SIG-M5 treated with dmso at 0.1 percent for 504 hours (cell line): ENCODE results near the gene MAP1LC3B2.
A peak's percentile ranks its signal among the peaks of the same experiment; 100 is the strongest.

Experiments used
- DNase-seq: peaks from one replicate; lab custom pipeline; 2025; ENCODE audit not compliant: unreplicated experiment; lab: John Stamatoyannopoulos, UW

Gene MAP1LC3B2

DNA sequence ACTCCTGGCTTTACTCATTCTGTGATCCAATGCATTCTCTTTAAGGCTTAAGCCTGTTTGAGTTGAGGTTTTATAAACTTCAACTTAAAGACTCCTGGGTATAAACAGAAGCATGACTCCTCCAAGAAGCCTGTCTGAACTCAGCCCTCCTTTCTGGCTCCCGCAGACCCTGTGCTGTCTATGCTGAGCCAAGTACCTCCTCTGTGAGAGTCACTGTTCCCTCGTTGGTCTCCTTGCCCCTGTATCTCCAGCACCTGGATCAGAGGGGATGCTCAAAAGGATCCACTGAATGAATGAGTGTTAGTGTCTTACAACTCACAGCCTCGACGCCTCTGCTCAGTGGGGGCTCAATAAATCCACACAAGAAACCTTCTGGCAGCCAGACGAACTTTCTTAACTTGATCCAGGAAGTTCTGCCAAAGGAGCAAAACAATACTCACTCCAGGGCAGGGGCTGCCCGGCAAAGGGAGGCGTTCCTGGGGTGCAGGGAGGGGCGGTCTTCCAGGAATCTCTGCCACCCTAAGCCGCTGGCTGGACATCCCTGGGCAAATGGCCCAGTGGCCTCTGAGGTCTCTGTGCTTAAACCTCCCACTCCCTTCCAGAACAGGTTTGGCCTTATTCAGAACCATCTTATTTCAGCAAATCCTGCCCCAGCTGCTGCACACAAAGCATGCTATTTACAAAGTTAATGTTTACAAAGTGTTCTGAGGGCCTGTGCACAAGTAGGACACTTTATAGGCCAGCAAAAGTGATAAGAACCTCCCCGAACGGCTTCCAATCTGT lies 32.9 kb downstream of the MAP1LC3B2 start:
- DNase-seq, result peak; percentile 36

DNA sequence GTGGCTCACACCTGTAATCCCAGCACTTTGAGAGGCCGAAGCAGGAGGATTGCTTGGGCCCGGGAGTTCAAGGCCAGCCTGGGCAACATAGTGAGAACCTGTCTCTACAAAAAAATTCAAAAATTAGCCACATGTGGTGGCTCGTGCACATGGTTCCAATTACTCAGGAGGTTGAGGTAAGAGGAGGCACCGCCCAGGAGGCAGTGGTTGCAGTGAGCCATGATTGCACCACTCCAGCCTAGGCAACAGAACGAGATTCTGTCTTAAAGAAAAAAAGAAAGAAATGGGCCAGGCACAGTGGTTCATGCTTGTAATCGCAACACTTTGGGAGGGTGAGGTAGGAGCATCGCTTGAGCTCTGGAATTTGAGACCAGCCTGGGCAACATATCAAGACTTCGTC lies 33.5 kb downstream of the MAP1LC3B2 start:
- peak; percentile 79 for DNase-seq

- peak; percentile 86 for DNase-seq
Measured at GRCh38 chr12:116594325-116595038, 35.3 kb downstream of the MAP1LC3B2 start.

DNA sequence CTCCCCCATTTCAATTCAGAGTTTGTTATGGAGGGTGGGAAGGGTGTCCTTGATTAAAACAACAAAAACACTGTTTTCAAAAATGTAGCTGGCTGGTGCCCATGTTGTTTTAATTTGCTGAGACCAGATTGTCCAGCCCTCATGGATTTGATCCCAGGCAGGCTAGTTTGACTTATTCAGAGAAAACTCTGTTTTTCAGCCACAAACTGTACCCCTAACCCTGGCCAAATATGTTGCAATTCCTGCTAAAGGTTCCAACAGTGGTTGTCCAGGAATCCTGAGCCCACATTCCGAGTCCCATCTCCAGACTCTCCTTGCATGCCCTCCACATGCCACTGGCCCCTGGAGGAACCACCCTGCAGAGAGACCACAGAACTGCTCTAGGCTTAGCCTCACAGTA lies 36.0 kb downstream of the MAP1LC3B2 start:
- DNase-seq, result no peak

- DNase-seq, result no peak
Measured at GRCh38 chr12:116595672-116596071, 36.5 kb downstream of the MAP1LC3B2 start.

- no peak for DNase-seq
Measured at GRCh38 chr12:116597886-116598285, 38.7 kb downstream of the MAP1LC3B2 start.

DNA sequence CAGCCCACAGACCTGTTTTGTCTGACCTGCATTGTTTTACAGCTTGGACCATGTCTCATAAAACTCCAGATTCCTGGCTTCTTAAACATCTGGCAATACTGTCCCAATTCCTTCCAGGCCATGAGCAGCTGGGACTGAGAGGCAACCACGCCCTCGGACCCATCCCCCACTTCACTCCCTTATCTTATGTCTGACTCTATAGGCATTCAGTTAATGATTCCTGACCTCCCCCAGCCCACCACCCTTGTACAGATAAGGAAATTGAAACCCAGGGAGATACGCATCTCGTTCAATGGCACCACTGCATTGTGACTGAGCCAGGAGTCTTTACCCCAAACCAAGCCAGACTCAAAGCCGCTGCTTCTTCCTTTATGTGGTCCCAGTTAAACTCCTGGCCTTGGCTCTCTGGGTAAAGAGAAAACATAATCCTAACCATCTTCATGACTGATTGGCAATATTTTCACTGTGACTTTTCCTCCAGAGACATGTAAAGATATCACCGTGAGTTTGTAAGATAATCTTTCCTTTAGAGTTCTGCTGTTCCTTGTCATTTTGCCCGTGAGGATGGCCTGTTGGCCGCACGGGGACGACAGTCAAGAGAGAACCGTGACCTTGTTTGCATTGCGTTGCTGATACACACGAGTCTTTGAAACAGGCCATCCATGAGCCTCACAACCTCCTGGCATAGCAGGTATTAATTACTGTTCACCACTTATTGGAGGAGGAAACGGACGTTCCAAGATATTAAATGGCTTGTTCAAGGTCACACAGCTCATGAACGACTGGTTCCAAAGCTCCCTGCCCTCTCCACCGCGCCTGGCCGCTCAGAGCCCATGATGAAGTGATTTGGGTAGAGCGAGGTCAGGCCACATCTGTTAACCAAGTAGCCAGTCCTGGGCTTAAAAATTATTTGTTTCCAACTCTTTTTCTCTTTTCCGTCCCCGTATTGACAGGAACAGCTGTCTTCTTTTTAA lies 39.4 kb downstream of the MAP1LC3B2 start:
- DNase-seq, result no peak

GRCh38 chr12:116599285-116600136 lies 40.3 kb downstream of the MAP1LC3B2 start:
- DNase-seq, result peak; percentile 27

GRCh38 chr12:116600959-116601918 lies 42.1 kb downstream of the MAP1LC3B2 start:
- peak; percentile 25 for DNase-seq

DNA sequence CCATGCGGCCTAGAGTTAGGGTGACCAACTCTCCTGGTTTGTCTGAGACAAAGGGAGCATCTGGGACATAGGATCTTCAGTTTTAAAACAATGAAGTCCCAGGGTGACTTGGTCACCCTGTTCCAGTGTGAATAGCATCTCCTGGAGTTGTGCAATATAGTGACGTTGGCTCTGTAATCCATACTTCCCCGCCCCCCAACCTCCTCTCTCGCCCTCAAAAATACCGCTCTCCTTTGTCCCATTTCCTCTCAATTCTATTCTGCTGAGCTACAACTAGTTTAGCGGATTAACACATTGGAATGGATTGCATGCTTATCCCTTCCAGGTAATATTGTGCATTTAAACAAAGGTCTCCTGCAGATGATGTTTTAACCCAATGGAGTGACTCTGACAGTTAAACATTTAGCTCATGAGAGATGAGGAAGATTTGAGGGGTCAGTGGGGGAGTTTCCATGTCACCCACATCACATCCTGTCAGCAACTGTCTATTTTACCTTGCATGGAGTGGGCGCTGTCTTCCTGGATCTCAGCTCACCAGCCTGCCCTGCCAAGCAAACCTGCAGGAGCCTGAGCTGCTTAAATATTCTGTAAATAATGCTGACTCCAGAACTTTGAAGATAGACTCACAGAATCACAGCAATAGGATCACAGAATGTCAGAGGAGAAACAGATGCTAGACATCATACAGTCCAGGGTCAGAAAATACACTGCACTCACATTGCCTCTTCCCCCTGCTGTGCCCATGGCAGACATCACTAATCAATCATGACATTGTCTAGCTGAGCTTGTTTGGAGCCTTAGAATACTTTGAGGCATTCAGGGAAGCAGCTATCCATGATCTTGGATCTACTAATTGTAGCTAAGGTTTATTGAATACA lies 43.0 kb downstream of the MAP1LC3B2 start:
- DNase-seq, result peak; percentile 28

DNA sequence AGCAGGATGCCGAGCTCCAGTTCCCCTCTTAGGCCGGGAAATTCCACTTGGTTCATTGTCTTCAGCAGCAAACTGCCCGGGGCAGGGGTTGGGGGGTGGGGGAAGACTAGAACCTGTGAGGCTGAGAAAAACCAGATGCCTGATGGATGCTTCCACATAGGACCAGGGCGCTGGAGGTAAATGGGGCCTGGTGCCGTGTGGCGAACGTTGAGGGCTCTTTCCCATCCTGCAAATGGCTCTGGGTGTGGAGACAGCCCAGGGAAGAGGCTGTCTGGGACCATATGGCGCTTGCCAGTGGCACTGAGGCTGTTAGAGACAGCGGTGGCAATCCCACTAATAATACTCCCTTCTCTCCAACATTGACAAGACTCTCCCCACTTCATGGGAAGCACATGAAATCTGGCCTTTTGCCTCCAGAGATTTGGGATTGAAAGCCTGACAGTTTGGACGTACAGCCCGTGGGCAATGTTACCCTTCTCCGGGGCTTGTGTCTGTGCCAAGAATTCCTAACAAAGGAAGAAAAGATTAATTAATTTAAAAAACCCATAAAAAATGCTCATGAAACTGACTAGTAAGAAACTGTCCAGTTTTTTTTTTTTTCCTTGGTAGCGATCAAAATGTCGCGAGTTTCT lies 44.5 kb downstream of the MAP1LC3B2 start:
- DNase-seq, result no peak

- DNase-seq, result no peak
Measured at GRCh38 chr12:116604178-116604895, 45.2 kb downstream of the MAP1LC3B2 start.

DNA sequence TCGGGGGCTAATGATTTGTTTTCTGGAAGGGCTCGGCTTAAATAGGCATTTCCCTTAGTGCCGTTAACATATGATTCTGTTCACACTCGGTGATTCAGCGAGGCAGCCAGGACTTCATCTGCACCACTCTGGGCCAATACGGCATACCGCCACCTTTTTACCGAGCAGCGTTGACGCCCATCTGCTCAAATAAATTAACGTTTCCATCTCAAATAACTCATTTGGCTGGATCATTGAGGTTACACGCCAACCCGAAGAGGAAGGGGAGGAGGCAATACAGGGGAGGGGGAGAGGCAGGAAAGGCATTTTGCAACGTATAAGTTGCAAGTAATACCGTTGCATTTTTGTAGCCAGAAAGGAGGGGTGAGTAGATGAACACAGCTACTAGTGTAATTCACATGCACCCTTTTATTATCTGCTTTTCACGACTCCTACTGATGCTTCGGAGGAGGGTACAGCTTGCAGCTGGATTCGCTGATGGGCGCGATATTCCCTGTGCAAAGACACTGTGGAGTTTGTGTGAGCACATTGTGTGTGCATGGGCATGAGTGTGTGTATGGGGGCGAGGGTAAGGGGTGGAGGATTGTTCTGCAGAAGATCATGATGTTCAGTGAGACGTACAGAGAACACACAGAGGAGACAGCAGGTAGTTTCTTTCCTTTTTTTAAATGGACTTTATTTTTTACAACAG lies 45.9 kb downstream of the MAP1LC3B2 start:
- no peak for DNase-seq

DNA sequence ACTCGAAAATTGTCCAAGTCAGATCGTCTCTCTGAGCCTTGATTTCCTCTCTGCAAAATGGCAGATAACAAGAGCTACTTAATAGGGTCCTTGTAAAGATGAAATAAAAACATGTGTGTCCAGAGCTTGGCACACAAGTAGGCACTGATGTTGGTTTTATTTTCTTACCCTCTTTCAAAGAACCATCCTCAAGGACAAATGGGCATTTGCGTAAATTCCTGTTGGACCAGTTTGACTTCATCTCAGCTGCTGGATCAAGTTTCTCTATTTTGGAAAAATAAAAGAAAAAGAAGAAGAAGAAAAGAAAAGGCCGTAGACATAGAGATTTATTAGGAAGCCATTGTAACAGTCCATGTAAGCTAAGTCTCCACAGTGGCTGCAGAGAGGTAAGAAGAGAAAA lies 47.2 kb downstream of the MAP1LC3B2 start:
- DNase-seq, result no peak

- no peak for DNase-seq
Measured at GRCh38 chr12:116607039-116607438, 47.9 kb downstream of the MAP1LC3B2 start.

- peak; percentile 24 for DNase-seq
Measured at GRCh38 chr12:116609319-116610114, 50.3 kb downstream of the MAP1LC3B2 start.
